Stimulated activated CD8-positive, alpha-beta memory T cell treated with anti-CD3 and anti-CD28 coated beads, Interleukin-7, amount 100 ng/mL, for 4 hours (primary cell): Measurements from ENCODE around the gene TPRX1.
"Not testable (repeated sequence)": the region's sequence is repeated elsewhere in the genome, so short reads cannot be mapped to it uniquely, and the experiment has no call there.

Experiments
- DNase-seq, 2 donors: peaks; one replicate each; pipeline ENCODE4 v3.0.0-alpha.2; 2020; ENCODE audit warnings: low read depth in 2 of 2

Gene TPRX1

DNA sequence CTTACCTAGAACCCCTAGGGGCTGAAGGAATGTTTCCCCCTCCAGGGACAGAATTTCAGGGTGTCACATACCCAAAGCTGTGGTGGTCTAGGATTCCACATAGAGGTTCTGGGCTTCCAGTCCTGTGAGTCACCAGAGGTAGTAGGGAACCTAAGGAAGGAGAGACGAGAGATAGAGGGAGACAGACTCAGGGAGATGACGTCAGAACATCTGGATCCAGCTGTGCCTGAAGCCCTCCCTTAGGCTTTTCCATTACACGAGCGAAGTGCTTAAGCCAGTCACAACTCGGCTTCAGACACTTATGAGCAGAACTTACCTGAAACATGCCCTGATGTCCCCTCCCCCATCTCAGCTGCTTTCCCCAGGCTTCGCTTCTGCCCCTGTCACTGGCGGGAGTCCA lies 37.7 kb downstream of the TPRX1 start:
- DNase-seq = no peak

DNA sequence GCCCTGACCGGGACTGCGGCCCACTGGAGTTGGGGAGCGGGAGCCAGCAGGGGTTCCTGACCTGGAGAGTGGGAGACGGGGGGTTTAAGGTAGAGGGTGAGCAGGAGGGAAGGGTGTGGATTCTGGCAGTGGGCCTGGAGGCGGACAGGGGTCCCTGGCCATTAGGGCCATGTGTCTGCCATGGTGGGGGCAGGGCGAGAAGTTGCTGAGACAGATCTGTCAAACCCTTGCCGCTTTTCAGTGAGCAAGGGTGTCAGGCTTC lies 38.1 kb downstream of the TPRX1 start:
- no peak for DNase-seq

DNA sequence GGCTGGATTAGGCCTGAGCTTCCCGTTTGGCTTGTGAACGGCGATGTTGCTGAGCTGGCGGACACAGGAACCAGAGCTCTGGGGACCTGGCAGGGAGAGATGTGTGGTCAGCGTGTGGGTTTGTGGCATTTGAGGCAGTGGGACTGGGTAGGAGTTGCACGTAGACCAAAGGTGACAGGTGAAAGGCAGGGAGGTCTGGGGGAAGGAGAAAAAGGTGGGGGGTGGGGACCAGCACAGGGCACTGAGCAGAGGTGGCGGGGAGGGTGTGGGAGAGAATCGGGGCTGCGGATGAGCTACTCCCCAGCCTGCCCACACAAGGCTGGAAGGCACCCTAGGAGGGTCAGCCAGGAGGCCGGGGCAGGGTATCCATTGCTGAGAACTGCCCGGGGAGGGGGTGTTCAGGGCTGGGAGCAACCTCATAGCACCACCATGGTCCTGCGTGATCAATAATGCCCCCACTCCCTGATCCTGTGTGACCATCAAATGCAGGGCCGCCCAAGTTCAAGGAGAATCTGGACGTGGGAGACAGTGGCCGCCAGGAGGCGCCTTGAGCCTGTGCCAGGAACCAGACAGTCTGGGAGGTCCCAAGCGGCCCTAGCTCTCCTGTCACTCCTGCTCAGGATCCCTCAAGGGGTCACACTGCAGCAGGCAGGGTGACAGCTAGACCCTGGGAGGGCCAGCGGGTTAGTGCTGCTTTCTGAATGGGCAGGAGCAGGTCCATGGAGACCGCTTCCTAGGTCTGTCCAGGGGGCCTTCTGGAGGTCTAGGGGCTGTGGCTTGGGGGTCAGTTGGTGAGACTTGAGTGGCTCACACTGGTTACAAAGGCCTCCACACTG lies 38.6 kb downstream of the TPRX1 start:
- no peak for DNase-seq

DNA sequence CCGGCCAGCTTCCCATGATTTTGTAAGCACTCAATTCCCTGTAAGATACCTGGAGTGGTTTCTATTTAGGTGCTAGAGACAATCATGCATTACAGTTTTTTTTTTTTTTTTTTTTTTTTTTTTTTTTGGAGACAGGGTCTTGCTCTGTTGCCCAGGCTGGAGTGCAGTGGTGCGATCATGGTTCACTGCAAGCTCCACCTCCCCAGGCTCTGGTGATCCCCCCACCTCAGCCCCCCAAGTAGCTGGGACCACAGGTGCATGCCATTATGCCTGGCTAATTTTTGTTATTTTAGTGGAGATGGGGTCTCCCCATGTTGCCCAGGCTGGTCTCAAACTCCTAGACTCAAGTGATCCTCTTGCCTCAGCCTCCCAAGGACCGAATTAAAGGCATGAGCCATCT lies 39.6 kb downstream of the TPRX1 start:
- not testable (repeated sequence) for DNase-seq

DNA sequence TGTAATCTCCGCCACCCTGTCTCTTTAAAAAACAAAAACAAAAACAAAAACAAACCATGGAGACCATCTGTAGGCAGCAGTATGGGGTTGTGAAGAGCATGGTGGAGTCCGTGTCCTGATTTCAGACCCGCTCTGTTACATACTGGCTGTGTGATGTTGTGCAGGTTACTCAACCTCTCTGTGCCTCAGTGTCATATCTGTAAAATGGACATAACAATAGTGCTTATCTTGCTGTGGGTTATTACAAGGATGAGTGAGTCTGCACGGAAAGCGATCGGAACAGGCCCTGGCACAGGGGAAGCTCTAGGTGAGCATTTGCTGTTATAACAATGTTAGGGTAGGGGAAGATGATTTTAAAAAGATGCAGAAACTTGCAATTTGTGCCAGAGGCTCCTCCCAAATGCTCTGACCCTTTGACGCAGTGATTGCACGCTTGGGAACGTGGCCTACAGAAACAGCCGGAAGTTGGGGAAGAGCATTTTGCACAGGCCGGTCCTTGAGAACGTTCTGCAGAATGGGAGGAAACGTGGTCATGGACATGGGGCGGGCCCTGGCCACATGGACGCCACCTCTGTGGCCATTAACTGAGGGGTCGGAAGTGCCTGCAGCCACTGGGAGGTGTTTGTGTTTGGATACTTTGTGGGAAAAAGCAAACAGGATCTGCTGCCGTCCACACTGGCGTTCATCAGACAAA lies 41.6 kb downstream of the TPRX1 start:
- DNase-seq = no peak

DNA sequence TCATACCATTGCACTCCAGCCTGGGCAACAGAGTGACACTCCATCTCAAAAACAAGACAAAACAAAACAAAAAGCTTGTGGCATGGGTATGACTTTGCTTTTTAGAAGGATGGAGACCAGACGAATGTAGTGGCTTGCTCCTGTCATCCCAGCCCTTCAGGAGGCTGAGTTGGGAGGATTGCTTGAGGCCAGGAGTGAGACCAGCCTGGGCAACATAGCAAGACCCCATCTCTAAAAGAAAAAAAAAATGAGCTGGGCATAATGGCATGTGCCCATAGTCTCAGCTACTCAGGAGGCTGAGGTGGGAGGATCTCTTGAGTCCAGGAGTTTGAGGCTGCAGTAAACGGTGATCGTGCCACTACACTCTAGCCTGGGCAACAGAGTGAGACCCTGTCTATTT lies 42.2 kb downstream of the TPRX1 start:
- DNase-seq = no peak

DNA sequence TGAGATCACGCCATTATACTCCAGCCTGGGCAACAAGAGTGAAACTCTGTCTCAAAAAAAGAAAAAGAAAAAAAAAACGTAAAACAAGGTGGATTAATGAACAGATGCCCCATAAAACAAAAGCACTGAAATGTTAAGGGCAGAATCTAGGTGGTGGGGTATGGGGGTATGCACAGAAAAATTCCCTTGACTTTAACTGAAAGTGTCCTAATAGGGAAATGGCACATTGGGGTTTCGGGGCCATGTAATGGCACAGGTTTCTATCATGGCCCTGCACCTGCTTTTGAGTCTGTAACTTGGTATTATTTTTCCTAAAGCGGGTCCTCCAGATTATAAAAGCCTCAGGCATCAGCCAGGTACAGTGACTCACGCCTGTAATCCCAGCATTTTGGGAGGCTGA lies 42.8 kb downstream of the TPRX1 start:
- no peak for DNase-seq

DNA sequence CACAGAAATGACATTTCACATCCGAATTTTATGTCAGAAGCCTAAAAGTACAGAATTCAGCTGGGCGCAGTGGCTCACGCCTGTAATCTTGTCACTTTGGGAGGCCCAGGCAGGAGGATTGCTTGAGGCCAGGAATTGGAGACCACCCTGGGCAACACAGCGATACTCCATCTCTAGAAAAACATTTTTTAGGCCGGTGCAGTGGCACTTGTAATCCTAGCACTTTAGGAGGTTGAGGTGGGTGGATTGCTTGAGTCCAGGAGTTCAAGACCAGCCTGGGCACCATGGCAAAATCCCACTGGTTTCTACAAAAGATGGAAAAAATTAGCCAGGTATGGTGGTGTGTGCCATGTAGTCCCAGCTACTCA lies 43.7 kb downstream of the TPRX1 start:
- DNase-seq = no peak

DNA sequence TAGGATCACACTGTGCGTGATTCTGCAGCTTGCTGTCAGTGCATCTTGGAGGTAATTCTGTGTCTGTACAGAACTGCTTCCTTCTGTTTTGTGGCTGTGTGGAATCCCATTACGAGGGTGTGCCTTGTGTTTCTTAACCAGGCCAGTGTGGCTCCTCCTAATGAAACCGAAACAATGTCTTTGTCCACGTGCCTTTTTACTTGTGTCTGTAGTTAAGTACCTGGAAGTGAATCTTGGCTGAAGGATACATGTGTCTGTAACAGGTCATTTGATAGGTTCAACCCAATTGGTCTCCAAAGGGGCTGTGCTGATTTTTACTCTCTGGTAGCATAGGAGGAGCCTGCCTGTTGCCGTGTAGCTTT lies 45.9 kb downstream of the TPRX1 start:
- DNase-seq = no peak

DNA sequence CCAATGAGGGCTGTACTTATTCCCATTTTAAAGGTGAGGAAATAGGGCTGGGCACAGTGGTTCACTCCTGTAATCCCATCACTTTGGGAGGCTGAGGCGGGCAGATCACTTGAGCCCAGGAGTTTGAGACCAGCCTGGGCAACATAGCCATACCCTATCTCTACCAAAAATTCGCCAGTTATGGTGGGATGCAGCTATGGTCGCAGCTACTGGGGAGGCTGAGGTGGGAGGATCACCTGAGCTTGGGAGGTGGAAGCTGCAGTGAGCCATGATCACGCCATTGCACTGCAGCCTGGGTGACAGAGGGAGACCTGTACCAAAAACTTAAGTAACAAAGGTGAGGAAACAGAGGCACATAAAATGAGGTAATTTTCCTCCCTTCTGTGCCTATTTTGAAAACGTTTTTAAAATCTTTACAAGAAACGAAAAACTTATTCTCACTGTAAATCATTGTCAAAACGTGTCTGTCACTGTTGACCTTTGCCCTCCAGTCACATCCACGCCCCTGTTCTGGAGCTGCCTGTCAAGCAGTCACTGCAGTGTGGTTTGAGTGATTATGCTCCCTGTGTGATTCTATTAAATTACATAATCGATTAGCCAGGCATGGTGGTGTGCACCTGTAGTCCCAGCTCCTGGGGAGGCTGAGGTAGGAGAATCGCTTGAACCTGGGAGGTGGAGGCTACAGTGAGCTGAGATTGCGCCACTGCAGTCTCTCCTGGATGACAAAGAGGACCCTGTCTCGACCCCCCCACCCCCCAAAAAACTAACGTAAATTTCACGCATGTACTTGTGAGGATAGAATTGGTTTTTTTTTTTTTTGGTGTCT lies 46.5 kb downstream of the TPRX1 start:
- DNase-seq = no peak

DNA sequence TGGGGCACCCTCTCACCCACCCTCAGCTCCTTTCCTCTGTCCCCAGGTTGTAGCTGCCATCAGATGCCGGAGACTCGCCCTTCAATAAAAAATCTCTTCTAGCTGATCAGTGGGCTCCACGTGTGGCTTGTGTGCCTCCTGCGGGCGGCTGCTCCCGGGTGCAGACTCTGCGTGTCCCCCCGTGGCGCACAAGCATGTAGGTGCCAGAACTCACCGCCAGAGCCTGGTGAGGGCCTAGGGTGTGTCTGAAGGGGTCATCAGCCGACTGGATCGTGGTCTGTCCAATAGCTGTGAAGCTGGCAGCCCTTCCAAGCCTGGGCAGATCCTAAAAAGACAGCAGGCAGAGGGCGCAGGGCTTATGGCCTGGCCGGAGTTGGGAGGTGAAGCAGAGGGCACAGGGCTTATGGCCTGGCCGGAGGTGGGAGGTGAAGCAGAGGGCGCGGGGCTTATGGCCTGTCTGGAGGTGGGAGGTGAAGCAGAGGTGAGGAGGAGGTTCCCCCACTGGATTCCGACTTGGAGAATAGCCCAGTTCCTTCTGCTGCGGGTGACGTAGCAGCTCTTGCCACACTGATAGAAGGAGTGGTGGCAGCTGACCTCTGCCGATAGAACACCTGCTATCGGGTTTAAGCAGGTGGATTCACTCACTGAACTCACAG lies 47.3 kb downstream of the TPRX1 start:
- DNase-seq = no peak

DNA sequence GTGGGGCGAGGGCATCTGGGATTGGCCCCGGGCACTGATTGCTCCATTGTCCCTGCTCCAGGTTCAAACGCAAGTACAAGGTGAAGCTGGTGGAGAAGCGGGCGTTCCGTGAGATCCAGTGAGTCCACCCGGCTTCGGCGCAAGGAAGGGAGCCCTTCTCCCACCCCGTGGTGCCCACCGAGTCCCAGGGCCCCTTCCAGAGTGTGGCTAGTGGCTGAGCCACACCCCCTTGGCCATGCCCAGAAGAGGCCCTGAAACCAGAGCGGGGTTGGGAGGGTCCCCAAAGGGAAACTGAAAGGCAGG lies 47.8 kb downstream of the TPRX1 start:
- DNase-seq = no peak

DNA sequence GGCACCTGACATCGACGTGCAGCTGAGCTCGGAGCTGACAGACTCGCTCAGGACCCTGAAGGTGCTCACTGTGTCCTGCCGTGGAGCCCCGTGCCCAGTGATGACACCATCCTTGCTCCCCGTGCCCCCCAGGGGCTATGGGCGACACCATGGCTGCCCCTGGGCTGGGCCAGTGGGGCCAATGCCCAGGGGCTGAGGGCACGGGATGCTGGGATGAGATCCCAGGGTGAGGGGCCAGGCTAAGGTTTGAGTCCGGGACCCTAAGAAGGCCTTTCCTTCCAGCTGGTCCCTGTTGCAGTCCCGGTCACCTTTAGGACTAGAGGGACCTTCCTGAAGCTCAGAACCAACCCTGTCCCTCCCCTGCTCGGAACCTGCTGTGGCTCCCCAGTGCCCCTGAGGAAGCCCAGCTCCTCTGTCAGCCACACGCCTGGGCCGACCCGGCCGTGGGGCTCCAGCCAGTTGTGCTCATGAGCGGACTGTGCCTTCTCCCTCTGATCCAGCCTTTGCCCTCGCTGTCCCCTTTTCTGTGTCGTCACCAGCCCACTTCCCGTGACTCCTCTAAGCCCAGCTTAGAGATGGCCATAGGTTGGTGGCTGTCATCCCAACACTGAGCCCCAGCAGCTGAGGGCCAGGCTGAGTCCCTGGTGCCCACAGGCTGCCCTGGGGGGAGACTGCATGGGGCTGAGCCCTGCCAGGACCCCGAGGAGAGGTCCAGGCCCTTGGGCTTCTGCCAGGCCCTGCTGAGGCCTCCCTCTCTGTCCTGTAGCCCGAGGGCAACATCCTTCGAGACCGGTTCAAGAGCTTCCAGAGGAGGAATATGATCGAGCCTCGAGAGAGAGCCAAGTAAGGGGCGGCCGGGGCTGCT lies 48.4 kb downstream of the TPRX1 start:
- no peak for DNase-seq

DNA sequence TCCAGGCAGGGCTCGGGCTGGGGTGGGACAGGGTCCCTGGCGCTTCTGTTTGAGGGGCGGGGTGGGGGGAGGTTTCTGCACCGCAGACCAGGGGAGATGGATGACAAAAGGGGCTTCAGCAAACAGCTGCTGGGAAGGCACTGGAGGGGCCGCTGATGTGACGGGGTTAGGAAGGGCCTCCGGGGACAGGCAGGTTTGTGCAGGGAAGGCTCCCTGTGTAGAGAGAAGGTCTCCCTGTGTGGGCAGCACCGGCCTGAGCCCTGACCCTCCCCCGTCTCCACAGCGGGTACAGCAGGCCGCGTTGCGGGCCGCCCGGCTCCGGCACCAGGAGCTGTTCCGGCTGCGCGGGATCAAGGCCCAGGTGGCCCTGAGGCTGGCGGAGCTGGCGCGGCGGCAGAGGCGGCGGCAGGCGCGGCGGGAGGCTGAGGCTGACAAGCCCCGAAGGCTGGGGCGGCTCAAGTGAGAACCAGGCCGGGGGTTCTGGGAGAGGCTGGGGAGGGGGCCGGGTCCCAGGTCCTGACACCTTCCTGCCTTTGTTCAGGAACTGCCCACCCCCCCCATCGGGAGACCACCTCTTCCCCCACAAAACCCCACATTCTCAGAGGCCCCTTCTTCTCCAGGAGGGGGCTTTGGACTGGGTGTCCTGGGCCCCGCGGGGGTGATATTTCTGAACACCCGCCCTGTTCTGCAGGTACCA lies 49.1 kb downstream of the TPRX1 start:
- DNase-seq = no peak

DNA sequence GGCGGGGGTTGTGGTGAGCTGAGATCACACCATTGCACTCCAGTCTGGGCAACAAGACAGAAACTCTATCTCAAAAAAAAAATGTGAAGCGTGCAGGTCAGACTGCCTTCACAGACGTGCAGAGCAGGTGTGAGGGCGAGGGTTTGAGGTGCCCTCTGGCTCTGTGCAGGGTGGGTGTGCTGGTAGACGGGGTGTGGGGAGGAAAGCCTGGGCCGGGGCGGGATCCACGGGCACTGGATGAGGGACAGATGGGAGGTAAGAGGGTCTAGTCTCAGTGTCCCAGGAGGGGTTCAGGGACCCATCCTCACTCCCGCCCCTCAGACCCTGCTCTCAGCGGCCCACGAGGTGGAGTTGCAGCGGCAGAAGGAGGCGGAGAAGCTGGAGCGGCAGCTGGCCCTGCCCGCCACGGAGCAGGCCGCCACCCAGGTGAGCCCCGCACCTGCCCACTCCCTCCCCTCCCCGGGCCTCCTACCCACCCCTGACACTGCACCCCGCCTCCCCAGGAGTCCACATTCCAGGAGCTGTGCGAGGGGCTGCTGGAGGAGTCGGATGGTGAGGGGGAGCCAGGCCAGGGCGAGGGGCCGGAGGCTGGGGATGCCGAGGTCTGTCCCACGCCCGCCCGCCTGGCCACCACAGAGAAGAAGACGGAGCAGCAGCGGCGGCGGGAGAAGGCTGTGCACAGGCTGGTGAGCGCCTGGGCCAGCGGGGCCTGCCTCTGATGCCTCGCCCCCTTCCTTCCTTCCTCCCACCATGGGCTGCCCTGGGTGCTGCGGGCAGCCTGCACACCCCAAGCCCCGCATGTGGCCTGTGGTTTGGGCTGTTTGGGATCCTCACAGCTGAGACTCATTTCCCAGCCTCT lies 49.9 kb downstream of the TPRX1 start:
- DNase-seq = no peak

DNA sequence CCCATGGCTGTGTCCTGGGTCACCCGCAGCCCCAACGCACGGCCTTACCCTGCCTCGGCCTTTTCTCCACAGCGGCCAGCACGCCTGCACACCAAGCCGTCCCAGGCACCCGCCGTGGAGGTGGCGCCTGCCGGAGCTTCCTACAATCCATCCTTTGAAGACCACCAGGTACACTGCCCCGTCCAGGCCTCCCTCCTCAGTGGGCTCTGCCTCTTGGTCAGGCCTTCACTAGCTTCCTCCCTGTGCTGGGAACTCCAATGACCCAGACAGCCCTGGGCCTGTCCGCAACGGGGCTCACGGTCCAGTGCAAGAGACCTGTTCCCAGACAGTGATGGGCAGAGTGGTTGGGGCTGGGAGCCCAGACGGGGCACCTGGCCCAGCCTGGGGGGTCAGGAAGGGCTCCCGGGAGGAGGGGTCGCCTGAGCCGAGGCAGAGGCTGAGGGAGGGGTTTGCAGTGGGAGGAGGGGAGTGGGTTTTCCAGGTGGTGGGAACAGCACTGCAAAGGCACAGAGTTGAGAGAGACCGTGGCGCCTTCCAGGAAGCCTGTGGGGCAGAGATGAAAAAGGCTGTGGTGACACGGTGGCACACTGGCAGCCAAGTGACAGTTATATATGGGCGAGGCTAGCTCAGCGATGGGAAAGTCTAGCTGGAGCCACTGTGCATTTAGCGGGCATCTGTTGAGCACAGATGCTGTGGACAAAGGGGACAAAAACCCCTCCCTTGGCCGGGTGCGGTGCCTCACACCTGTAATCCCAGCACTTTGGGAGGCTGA lies 51.7 kb downstream of the TPRX1 start:
- no peak for DNase-seq
